Cardiac fibroblast (primary cell): Measurements from ENCODE around the gene WDR59.
"Not testable (repeated sequence)": the region's sequence is repeated elsewhere in the genome, so short reads cannot be mapped to it uniquely, and the experiment has no call there.

Experiments used
- DNase-seq, 2 donors: peaks; one replicate each; pipeline versions ENCODE4 v3.0.0 to v3.0.0-alpha.2; 2010; ENCODE audit warnings: low read depth in 2 of 2
- H3K4me3 ChIP-seq, 2 donors: replicated peaks in 1 of 2; 1 replicate in 1 of 2; 2 replicates in 1 of 2; pipeline ENCODE4 v1.5.1; 2011; ENCODE audit warnings: low read depth in 2 of 2, low read length in 2 of 2, mild to moderate bottlenecking in 2 of 2, moderate library complexity in 1 of 2
- TF ChIP-seq, protein P1 (sequence below): IDR thresholded peaks from one replicate; pipeline ENCODE4 v1.5.1; 2011; ENCODE audit warnings: low read depth, mild to moderate bottlenecking, low read length, inconsistent platforms

The WDR59 gene

DNA sequence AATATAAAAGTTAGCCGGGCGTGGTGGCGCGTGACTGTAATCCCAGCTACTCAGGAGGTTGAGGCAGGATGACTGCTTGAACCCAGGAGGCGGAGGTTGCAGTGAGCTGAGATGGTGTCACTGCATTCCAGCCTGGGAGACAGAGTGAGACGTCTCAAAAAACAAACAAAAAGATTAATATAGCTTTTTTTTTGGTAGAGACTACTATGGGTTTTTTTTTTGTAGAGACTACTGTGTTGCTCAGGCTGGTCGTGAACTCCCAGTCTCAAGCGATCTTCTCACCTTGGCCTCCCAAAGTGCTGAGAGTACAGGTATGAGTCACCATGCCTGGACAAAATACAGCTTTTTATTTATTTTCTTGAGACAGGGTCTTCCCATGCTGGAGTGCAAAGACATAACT lies 34.1 kb upstream of the WDR59 start:
- peak in 1 of 2 donors; percentile 70 for DNase-seq
- no peak overlapping the region for H3K4me3 ChIP-seq
- TF ChIP-seq, protein P1, sequence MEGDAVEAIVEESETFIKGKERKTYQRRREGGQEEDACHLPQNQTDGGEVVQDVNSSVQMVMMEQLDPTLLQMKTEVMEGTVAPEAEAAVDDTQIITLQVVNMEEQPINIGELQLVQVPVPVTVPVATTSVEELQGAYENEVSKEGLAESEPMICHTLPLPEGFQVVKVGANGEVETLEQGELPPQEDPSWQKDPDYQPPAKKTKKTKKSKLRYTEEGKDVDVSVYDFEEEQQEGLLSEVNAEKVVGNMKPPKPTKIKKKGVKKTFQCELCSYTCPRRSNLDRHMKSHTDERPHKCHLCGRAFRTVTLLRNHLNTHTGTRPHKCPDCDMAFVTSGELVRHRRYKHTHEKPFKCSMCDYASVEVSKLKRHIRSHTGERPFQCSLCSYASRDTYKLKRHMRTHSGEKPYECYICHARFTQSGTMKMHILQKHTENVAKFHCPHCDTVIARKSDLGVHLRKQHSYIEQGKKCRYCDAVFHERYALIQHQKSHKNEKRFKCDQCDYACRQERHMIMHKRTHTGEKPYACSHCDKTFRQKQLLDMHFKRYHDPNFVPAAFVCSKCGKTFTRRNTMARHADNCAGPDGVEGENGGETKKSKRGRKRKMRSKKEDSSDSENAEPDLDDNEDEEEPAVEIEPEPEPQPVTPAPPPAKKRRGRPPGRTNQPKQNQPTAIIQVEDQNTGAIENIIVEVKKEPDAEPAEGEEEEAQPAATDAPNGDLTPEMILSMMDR, result no peak

DNA sequence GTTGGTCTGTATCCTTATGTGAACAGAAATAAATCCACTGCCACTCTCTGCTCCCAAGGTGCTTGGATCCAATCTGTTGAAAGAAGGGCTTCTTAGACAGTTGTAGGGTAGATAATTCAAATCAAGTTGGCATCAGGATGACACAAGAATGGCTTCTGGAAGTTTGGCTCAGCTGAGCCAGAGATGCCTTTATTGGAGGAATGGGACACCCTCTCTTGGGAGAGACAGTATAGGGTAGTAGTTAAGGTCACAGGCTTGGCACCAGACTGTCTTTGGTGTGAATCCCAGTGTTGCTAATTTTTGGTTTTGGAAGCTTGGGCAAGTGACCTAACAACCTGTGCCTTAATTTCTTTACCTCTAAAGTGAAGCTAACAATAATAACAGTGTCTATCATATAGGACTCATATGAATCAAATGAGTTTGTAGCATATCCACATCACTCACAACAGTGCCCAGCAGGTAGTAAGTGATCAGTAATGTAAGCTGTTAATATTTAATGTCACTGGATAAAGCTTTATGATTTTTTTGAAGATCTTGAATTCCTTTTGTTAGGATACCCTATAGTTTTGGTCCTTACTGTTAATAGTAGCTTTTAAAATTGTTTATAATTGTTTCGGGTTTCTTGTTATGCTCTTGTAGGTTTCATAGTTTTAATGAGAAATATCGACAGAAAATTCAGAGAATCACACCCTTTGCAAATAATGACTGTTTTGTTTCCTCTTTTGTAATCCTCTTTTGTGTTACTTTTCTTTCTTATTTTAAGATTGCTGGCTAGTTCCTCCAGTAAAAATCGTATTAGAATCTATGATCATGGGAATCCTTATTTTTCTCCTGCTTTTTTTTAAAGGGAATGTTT lies 33.0 kb upstream of the WDR59 start:
- no peak overlapping the region for H3K4me3 ChIP-seq
- TF ChIP-seq, protein P1, result no peak
- no peak for DNase-seq

DNA sequence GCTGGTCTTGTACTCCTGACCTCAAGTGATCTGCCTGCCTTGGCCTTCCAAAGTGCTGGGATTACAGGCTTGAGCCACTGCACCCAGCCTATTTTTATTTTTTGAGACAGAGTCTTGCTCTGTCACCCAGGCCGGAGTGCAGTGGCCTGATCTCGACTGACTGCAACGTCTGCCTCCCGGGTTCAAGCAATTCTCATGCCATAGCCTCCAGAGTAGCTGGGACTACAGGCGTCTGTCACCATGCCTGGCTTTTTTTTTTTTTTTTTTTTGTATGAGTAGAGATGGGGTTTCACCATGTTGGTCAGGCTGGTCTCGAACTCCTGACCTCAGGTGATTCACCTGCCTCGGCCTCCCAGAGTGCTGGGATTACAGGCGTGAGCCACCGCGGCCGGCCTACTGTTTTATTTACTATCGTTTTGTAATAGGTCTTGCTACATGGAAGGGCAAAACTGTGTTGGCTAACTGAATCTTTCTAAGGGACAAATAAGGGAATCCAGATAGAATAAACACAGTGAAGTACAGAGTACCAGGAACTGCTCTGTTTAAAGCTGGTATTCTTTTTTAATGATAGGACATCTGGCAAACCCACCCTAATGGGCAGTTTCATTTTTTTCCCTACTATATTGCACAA lies 31.6 kb upstream of the WDR59 start:
- not testable (repeated sequence) for H3K4me3 ChIP-seq, DNase-seq

- DNase-seq, result no peak
- TF ChIP-seq, protein P1, result no peak
- H3K4me3 ChIP-seq, result no peak overlapping the region
Observed at GRCh38 chr16:75014318-75014717, 29.4 kb upstream of the WDR59 start.

- not testable (repeated sequence) for DNase-seq, H3K4me3 ChIP-seq
Observed at GRCh38 chr16:75013123-75013522, 28.2 kb upstream of the WDR59 start.

- TF ChIP-seq, protein P1, result no peak
- H3K4me3 ChIP-seq, result no peak overlapping the region
- no peak for DNase-seq
Observed at GRCh38 chr16:75012380-75013081, 27.6 kb upstream of the WDR59 start.

GRCh38 chr16:75011634-75012307 lies 26.8 kb upstream of the WDR59 start:
- DNase-seq, result peak; percentile 88 to 96
- TF ChIP-seq, protein P1, result no peak
- H3K4me3 ChIP-seq, result no peak overlapping the region
